Endothelial cell (in vitro differentiated cells): ENCODE results near the gene TMEM132D. TPM values are rescaled to one million over a fixed set of nuclear protein-coding genes. Genes with fewer than 3 reads are reported as not detected.

Experiments
- DNase-seq: peaks from one replicate; pipeline ENCODE4 v3.0.0; 2021; ENCODE audit warnings: low spot score
- H3K27ac Mint-ChIP-seq: one replicate; pipeline ENCODE4 v1.8.0; 2021; ENCODE audit warnings: mixed read lengths, inconsistent platforms; ENCODE audit not compliant: unreplicated experiment
- H3K27me3 Mint-ChIP-seq: one replicate; pipeline ENCODE4 v1.8.0; 2021; ENCODE audit warnings: mild to moderate bottlenecking, moderate library complexity, mixed read lengths, inconsistent platforms; ENCODE audit not compliant: unreplicated experiment
- H3K36me3 Mint-ChIP-seq: one replicate; pipeline ENCODE4 v1.8.0; 2021; ENCODE audit warnings: mild to moderate bottlenecking, low read depth, mixed read lengths, inconsistent platforms; ENCODE audit not compliant: unreplicated experiment
- H3K4me1 Mint-ChIP-seq: one replicate; pipeline ENCODE4 v1.8.0; 2021; ENCODE audit warnings: mild to moderate bottlenecking, mixed read lengths, inconsistent platforms; ENCODE audit not compliant: unreplicated experiment
- H3K4me3 Mint-ChIP-seq: one replicate; pipeline ENCODE4 v1.8.0; 2021; ENCODE audit warnings: mild to moderate bottlenecking, mixed read lengths, inconsistent platforms; ENCODE audit not compliant: unreplicated experiment
- H3K9me3 Mint-ChIP-seq: one replicate; pipeline ENCODE4 v1.8.0; 2021; ENCODE audit warnings: mixed read lengths, inconsistent platforms; ENCODE audit not compliant: unreplicated experiment
- total RNA-seq: library from RNA; stranded (reverse); fragmentation: NEBNext Ultra II Directional; extraction: Animal tissue kit (Norgen Biotek cat#: 25700); gene quantifications from one replicate; pipeline ENCODE4 v1.2.1, GENCODE V29; 2021; ENCODE audit not compliant: unreplicated experiment
- TF ChIP-seq, protein P1 (sequence below): fragments of 200-600 bp; sonication (generic); IDR thresholded peaks from one replicate; pipeline ENCODE4 v1.5.0; 2021; ENCODE audit warnings: antibody characterized with exemption; ENCODE audit not compliant: unreplicated experiment

Gene TMEM132D
- total RNA-seq, 1 donor from 2014 or later: not detected

- Mint-ChIP-seq H3K36me3 (peaks cover 12% of the 10 kb centered on the region), H3K9me3 (peaks cover 39% of the 10 kb centered on the region), H3K27me3 (peaks cover 8% of the 10 kb centered on the region), H3K4me1 (no peaks in the 10 kb centered on the region), H3K27ac (no peak overlapping the region), H3K4me3 (no peak overlapping the region)
- TF ChIP-seq, protein P1, sequence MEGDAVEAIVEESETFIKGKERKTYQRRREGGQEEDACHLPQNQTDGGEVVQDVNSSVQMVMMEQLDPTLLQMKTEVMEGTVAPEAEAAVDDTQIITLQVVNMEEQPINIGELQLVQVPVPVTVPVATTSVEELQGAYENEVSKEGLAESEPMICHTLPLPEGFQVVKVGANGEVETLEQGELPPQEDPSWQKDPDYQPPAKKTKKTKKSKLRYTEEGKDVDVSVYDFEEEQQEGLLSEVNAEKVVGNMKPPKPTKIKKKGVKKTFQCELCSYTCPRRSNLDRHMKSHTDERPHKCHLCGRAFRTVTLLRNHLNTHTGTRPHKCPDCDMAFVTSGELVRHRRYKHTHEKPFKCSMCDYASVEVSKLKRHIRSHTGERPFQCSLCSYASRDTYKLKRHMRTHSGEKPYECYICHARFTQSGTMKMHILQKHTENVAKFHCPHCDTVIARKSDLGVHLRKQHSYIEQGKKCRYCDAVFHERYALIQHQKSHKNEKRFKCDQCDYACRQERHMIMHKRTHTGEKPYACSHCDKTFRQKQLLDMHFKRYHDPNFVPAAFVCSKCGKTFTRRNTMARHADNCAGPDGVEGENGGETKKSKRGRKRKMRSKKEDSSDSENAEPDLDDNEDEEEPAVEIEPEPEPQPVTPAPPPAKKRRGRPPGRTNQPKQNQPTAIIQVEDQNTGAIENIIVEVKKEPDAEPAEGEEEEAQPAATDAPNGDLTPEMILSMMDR: no peak
- DNase-seq: no peak
Measured at GRCh38 chr12:129481921-129482320, 421.9 kb downstream of the TMEM132D start.

DNA sequence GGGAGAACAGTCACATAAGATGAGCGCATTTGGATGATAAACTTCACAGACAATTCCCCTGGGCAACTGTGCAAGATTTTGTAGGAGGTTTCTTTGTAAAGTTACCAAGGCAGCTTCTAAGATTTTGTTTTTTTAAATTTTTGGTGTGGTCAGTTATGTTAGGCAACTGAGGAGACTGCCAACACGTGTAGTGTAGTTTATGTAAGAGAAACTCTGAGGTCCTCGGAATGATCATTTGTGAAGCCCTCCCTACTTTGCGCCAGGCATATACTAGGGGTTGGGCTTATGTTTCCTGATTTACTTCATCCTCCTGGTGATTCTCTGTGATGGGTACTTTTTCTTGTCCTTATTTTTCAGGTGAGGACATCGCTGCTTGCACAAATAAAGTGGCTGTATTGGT lies 433.6 kb downstream of the TMEM132D start:
- Mint-ChIP-seq H3K27me3 (no peaks in the 10 kb centered on the region), H3K27ac (no peak overlapping the region), H3K36me3 (peaks cover 3% of the 10 kb centered on the region), H3K4me1 (no peaks in the 10 kb centered on the region), H3K4me3 (no peak overlapping the region), H3K9me3 (peaks cover 54% of the 10 kb centered on the region)
- TF ChIP-seq, protein P1: no peak
- no peak for DNase-seq

- Mint-ChIP-seq H3K36me3 (peaks cover 3% of the 10 kb centered on the region), H3K27me3 (no peaks in the 10 kb centered on the region), H3K4me1 (no peaks in the 10 kb centered on the region), H3K4me3 (no peak overlapping the region), H3K27ac (no peak overlapping the region), H3K9me3 (peaks cover 44% of the 10 kb centered on the region)
- DNase-seq: no peak
- TF ChIP-seq, protein P1: no peak
Measured at GRCh38 chr12:129467726-129468125, 436.1 kb downstream of the TMEM132D start.

GRCh38 chr12:129467289-129467688 lies 436.5 kb downstream of the TMEM132D start:
- Mint-ChIP-seq H3K27ac (no peak overlapping the region), H3K4me1 (no peaks in the 10 kb centered on the region), H3K9me3 (peaks cover 42% of the 10 kb centered on the region), H3K36me3 (peaks cover 3% of the 10 kb centered on the region), H3K4me3 (no peak overlapping the region), H3K27me3 (no peaks in the 10 kb centered on the region)
- DNase-seq: no peak
- TF ChIP-seq, protein P1: no peak

GRCh38 chr12:129466499-129466898 lies 437.3 kb downstream of the TMEM132D start:
- Mint-ChIP-seq H3K36me3 (peaks cover 7% of the 10 kb centered on the region), H3K27ac (no peak overlapping the region)

More at GRCh38 chr12:129466499-129466898, 437.3 kb downstream of the TMEM132D start:
- peak overlapping the region; percentile 3 for H3K4me3 Mint-ChIP-seq
- no peak for DNase-seq
- no peaks in the 10 kb centered on the region for H3K4me1 Mint-ChIP-seq
- TF ChIP-seq, protein P1: no peak
- H3K9me3 Mint-ChIP-seq: peaks cover 42% of the 10 kb centered on the region
- no peaks in the 10 kb centered on the region for H3K27me3 Mint-ChIP-seq
